GM12891 (cell line): ENCODE measurements around the gene MTAP.

Source experiments
- POLR2A ChIP-seq: IDR thresholded peaks from 2 replicates; pipeline ENCODE4 v1.6.1; 2011; ENCODE audit warnings: low read depth, low read length, control low read depth
- POLR2AphosphoS5 ChIP-seq: IDR thresholded peaks from 2 replicates; pipeline ENCODE4 v1.6.1; 2011; ENCODE audit warnings: low read depth, low read length, control low read depth
- TAF1 ChIP-seq: IDR thresholded peaks from 2 replicates; pipeline ENCODE4 v1.6.1; 2011; ENCODE audit warnings: low read depth, low read length, control low read depth

DNA sequence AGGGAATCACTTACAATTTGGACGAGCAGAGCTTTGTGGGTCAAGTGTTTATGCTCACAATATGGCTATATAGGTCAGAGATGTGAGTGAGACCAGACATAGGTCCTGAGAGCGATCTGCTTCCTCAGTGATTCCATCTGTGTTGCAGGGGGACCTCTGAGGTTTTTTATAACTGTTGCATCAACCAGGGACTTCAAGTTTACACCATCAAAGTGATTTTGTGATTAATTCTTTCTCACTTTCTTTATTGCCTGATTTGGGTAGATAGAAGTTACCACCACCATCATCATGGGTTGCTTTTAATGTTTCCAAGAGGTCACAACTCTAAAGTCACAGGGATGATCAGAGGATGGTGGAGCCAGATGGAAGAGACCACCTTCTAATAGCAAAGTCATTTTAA is 7.0 kb upstream of the MTAP start:
- TF ChIP-seq POLR2AphosphoS5 (no peak), TAF1 (no peak), POLR2A (no peak)
